HG02763 (cell line): ENCODE data around the gene LRRC32.
A peak's percentile ranks its signal among the peaks of the same experiment; 100 is the strongest.
"Not testable (repeated sequence)": the region's sequence is repeated elsewhere in the genome, so short reads cannot be mapped to it uniquely, and the experiment has no call there.

Experiments used
- ATAC-seq: cut with Tn5 transposase; IDR thresholded peaks from one replicate; pipeline ENCODE4 v1.9.1; 2021; ENCODE audit warnings: mild to moderate bottlenecking, moderate library complexity; ENCODE audit not compliant: unreplicated experiment

Gene LRRC32

DNA sequence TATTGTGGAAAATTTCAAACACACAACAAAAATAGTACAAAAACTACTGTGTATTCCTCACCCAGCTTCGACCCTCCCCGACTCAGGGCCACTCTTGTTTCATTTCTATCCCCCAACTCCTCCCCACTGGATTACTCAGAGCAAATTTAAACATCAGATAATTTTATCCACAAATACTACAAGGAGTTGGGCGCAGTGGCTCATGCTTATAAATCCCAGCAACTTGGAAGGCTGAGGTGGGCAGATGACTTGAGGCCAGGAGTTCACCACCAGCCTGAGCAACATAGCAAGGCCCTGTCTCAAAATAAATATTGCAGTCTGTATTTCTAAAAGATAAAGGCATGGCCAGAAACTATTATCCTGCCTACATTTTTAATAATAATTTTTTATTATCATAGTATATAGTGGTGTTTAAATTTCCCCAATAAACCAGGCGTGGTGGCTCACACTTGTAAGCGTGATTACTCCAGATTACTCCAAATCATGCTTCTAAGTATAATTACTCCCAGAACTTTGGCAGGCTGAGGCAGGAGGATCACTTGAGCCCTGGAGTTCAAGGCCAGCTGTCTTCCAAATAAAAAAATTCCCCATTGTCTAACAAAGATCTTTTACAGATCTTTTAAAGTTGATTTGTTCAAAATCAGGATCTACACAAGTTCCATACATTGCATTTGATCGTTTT, 39.8 kb downstream of the LRRC32 start:
- ATAC-seq = no peak

DNA sequence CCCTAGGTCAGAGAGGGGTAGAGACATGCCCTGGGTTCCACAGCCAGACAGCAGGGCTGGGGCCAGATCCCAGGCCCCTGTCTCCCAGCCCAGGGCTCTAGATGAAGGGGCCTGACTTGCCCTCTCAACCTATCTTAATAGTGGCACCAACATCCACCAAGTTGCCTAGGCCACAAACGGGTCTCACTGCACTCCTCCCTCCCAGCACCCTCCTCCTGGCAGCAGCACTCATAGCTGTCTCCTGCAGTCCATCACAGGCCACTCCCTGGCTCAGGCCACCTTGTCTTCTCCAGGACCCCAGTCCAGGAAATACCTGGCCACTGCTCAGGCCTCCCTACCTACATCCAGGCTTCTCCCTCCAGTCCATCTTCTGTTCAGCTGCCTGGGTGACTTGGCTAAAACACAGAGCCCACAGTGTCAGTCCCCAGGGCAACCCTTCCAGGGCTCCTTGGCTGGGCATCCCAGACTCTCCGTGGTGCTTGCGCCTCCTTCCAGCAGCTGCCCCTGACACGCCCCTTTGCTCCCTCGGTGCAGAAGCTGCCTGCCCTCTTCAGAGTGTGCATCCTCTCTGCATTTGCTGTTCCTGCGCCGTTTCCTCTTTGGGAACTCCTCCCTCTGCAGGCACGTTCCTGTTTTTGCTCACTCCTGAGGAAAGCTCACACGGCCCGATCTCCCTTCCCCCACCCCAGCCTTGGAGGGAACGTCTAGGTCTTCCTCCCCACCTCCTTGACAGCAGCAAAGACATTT, 40.5 kb downstream of the LRRC32 start:
- ATAC-seq = no peak

GRCh38 chr11:76629116-76629852, 41.3 kb downstream of the LRRC32 start:
- ATAC-seq = no peak

- ATAC-seq = no peak
Measured at GRCh38 chr11:76628408-76628947, 42.1 kb downstream of the LRRC32 start.

DNA sequence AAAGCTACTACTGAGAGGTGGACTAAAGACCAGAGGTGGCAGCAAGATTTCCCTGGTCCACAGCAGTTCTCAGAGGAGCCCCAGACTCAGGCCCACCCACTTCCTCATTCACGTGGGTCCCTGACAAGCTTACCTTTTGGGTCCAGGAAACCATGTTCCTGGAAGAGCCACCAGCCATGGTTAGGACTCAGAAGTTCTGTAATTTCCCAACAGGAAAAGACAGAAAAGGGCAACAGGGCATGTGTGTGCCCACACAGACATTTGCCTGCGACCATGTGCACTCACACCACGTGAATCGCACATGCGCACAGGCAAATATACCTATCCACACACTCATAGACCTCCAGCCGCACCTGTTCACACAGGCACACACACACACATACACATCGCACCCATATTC, 42.9 kb downstream of the LRRC32 start:
- ATAC-seq = no peak

GRCh38 chr11:76626921-76627401, 43.6 kb downstream of the LRRC32 start:
- peak; percentile 84 for ATAC-seq

DNA sequence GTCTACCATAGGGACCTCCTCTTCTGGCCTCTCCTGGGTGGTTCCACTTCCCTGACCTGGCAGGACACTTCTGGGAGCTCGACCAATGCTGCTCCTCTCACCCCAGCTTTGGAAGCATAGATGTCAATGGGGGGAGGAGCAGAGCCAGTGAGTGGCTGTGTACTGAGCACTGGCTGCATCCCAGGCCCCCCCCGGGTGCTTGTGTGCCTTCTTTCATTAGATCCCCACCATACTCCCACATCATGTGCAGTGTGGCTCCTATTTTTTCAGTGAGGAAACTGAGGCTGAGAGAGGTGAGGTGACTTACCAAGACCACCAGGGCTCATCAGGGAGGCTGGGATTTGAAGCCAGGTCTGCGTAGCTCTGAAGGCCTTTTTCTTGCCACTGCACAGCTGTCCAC, 44.3 kb downstream of the LRRC32 start:
- no peak for ATAC-seq

- ATAC-seq = no peak
Measured at GRCh38 chr11:76625472-76626186, 44.9 kb downstream of the LRRC32 start.

DNA sequence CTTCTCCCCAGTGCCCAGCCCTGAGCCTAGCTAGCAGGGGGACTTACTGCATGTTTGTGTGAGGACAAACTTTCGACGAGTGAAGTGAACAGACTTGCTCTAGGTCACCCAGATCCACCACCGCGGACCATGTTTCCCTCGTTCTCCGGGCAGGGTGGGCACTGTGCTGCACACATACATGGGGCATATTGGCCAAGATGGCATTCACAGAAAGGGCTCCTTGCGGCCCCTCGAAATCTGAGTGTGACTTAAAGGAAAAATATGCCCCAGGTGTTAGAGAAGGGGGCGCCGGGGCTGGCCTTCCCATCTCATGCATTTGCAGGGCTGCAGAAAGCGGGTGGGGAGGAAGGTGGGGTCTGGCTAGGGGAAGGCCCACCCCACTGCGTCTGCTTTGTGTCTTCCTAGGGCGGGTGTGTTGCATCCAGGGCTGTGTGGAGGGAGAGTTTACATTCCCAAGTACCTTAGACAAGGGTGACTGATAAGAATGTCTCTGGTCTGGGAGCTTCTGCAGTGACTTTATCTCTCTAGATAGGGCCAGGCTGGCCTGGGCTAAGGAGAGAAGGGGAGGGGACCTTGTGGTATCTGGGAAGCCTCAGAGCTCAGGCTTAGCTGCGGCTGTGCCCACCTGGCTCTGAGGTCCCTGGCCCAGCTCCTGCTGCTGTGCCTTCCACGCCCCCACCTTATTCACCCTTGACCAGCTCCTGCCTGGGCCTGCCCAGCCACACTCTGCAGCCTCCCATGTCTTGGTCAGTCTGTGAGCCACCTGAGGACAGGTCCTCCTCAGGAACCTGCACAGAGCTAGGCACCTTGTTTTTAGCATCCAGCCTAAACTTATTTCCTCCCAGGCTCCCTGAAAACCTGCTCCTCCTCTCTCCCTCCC, 45.8 kb downstream of the LRRC32 start:
- ATAC-seq = no peak

DNA sequence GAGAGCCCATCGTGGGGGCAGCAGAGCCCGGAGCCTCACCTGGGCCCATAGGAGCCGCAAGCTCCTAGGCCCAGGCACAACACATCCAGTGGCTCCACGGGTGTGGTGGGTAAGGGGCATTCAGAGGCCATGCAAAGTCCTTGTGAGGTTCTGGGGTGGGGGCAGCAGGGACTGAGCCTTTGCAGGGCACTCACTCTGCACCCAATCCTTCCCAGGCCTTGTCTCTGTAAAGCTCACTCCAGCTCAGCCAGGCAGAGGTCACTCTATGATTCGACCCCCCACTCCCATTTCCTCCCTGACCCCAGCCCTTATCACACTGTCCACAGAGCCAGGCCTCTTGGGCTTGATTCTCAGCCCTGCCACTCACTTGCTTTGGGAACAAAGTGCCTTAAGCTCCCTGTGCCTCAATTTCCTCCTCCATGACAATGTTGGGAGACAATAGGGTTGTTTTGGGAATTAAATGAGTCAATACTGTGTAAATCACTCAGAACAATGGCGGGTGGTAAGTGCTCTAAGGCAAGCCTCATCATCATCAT, 46.6 kb downstream of the LRRC32 start:
- ATAC-seq = no peak

DNA sequence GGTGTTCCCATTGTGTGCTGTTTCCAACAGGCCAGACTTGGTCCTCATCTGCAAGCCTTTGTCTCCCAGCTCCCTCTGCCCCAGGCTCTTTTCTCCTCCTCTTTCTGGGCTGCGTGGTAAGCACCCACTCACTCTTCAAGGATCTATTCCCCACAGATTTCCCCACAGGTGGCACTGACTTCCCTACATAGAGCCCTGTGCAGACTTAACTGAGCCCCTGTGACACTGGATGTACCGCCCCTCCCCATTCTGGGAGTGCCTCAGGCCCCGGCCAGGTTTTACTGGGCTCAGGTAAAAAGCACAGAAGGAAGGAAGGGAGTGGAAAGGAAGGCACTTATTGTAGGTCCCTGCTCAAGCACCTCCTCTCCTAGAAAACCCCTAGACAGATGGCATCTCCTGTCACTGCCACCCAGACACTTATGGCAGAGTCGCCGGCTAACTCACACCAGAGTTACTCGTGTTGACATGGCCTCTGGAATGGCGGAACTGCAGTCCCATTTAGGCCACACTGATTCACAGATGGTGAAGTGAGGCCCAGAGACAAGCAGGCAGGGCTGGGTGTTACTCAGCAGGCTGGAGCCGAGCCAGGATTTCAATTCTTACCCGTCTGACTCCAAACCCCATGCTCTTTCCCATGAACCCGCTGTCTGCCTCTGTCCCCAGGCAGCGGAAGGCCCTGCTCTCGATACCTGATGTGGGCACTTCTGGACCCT, 47.2 kb downstream of the LRRC32 start:
- no peak for ATAC-seq

GRCh38 chr11:76622493-76623094, 48.0 kb downstream of the LRRC32 start:
- ATAC-seq = no peak

- ATAC-seq = no peak
Measured at GRCh38 chr11:76621868-76622267, 48.7 kb downstream of the LRRC32 start.

DNA sequence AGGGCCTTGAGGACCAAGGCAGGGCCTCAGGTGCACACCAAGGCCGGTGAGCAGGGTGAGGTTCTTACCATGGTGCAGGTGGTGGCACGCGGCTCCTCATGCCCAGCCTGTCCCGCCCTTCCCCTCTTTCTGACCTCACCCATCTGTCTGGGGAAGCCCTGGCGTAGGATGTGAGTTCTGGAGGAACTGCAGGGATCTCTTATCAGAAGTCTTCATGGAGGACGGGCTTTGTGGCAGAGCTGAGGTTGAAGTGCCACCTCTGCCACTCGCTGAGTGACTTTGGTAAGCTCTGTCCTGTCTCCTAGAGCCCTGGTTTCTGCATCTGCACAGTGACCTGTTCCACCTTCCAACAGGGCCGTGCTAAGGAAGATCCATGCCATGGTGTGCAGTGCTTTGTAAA, 49.1 kb downstream of the LRRC32 start:
- no peak for ATAC-seq

DNA sequence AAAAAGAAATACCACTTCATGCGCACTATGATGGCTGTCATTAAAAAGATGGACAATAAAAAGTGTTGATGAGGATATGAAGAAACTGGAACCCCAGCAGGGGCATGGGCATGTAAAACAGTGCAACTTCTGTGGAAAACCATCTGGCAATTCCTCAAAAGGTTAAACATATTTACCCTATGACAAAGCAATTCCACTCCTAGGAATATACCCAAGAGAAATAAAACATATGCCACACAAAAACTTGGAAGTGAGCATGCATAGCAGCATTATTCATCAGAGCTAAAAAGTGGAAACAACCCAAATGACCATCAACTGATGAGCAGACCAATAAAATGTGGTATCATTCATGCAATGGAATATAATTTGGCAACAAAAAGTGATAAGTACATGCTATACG, 50.1 kb downstream of the LRRC32 start:
- no peak for ATAC-seq

GRCh38 chr11:76619801-76620200, 50.7 kb downstream of the LRRC32 start:
- not testable (repeated sequence) for ATAC-seq

DNA sequence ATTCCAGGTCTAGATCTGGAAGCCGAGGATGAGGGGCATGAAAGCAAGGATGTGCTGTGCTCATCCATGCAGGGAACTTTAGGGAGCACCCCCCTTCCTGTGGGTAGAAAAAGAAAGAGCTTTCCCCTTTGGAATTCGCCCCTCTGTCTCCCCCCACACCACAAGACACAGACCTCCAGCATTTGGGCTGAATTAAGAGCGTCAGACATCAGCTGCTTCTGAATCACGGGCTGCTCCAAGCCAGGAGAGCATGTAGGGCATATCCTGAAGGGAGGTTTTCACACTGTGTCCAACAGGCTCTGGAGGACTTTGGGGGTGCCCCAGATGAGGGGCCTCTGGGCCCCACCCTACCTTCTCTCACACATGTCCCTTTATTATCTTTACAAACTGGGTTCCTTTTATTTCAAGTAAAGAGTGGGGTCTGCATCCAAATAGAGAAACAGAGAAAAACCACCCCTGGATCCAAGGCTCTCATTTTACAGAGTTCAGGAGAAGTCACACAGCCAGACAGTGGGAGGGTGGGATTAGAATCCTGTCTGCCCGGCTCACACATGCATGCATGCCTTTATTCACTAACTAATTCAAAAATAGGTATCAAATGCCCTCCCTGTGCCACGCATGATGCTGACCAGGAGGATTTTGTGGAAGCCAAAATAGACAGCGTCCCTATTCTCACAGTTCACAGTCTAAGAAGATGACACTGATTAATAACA, 52.8 kb downstream of the LRRC32 start:
- no peak for ATAC-seq
